ENCODE data around the gene C2CD5. TPM values are rescaled to one million over a fixed set of nuclear protein-coding genes. Genes with fewer than 3 reads are reported as not detected.

C2CD5 gene
- total and polyA plus RNA-seq, 4 donors: 13.4 to 81.2 (median 24.6) TPM

- H3K9ac ChIP-seq (ENCODE audit: insufficient read depth in 1 of 2, low read length in 2 of 2): no peak overlapping the region
- ATAC-seq (ENCODE audit: insufficient read depth, low FRiP score) (no peak), DNase-seq (no peak)
- no peak for TF ChIP-seq CTCF (IDR thresholded peaks at IDR 0.05; ENCODE audit: control extremely low read depth, extremely low read depth)
- peaks cover 0 to 8% (median 3%) of the 10 kb centered on the region in 4 donors for H3K36me3 ChIP-seq (ENCODE audit: control insufficient read depth in 4 of 4, insufficient read depth in 4 of 4, low read length in 4 of 4)
- peaks cover 0 to 28% (median 7%) of the 10 kb centered on the region in 5 donors for H3K4me1 ChIP-seq (ENCODE audit: control insufficient read depth in 5 of 5, insufficient read depth in 5 of 5, low read length in 5 of 5)
- no peaks in the 10 kb centered on the region for H3K9me3 ChIP-seq (ENCODE audit: control insufficient read depth in 4 of 4, insufficient read depth in 3 of 4, low read length in 3 of 4)
- H3K27ac ChIP-seq (ENCODE audit: low read depth in 1 of 2, low read length in 1 of 2): peak overlapping the region in 1 of 2 donors; percentile 45
- no peaks in the 10 kb centered on the region for H3K27me3 ChIP-seq (ENCODE audit: control insufficient read depth in 3 of 3, insufficient read depth in 3 of 3, low read length in 2 of 3)
- H3K4me3 ChIP-seq: no peak overlapping the region
- 84 to 88% methylated on average over 4 of the region's 4 CpGs for WGBS, 2 donors
These were observed 6.0 kb downstream of the C2CD5 start for GRCh38 chr12:22538311-22538710.

- WGBS, 2 donors: 70 to 79% methylated on average over 3 of the region's 3 CpGs
- no peak for TF ChIP-seq CTCF (IDR thresholded peaks at IDR 0.05; ENCODE audit: control extremely low read depth, extremely low read depth)
These were observed 7.3 kb downstream of the C2CD5 start for GRCh38 chr12:22536971-22537544.

GRCh38 chr12:22536346-22536945 lies 7.9 kb downstream of the C2CD5 start:
- H3K36me3 ChIP-seq (ENCODE audit: control insufficient read depth in 4 of 4, insufficient read depth in 4 of 4, low read length in 4 of 4): peaks cover 0 to 21% (median 10%) of the 10 kb centered on the region in 4 donors
- no peak overlapping the region for H3K27ac ChIP-seq (ENCODE audit: low read depth in 1 of 2, low read length in 1 of 2)
- H3K9me3 ChIP-seq (ENCODE audit: control insufficient read depth in 4 of 4, insufficient read depth in 3 of 4, low read length in 3 of 4): peaks cover 0 to under 1% (median 0%) of the 10 kb centered on the region in 4 donors
- no peak for ATAC-seq (ENCODE audit: insufficient read depth, low FRiP score)
- H3K4me1 ChIP-seq (ENCODE audit: control insufficient read depth in 5 of 5, insufficient read depth in 5 of 5, low read length in 5 of 5): peaks cover 0 to 27% (median 0%) of the 10 kb centered on the region in 5 donors
- H3K9ac ChIP-seq (ENCODE audit: insufficient read depth in 1 of 2, low read length in 2 of 2): no peak overlapping the region
- no peak overlapping the region for H3K4me3 ChIP-seq
- H3K27me3 ChIP-seq (ENCODE audit: control insufficient read depth in 3 of 3, insufficient read depth in 3 of 3, low read length in 2 of 3): no peaks in the 10 kb centered on the region
- no peak for TF ChIP-seq CTCF (IDR thresholded peaks at IDR 0.05; ENCODE audit: control extremely low read depth, extremely low read depth)
- 63 to 67% methylated on average over 2 of the region's 2 CpGs for WGBS, 2 donors
- peak in 2 of 3 donors; percentile 56 to 69 for DNase-seq

More at GRCh38 chr12:22536971-22537544, 7.3 kb downstream of the C2CD5 start:
- H3K9me3 ChIP-seq (ENCODE audit: control insufficient read depth in 4 of 4, insufficient read depth in 3 of 4, low read length in 3 of 4): no peaks in the 10 kb centered on the region
- H3K4me3 ChIP-seq: no peak overlapping the region
- DNase-seq (peak; percentile 21 to 78 (median 72)), ATAC-seq (ENCODE audit: insufficient read depth, low FRiP score) (no peak)
- H3K9ac ChIP-seq (ENCODE audit: insufficient read depth in 1 of 2, low read length in 2 of 2): no peak overlapping the region
- no peak overlapping the region for H3K27ac ChIP-seq (ENCODE audit: low read depth in 1 of 2, low read length in 1 of 2)
- peaks cover 0 to 15% (median 8%) of the 10 kb centered on the region in 4 donors for H3K36me3 ChIP-seq (ENCODE audit: control insufficient read depth in 4 of 4, insufficient read depth in 4 of 4, low read length in 4 of 4)
- no peaks in the 10 kb centered on the region for H3K27me3 ChIP-seq (ENCODE audit: control insufficient read depth in 3 of 3, insufficient read depth in 3 of 3, low read length in 2 of 3)
- peaks cover 0 to 27% (median 1%) of the 10 kb centered on the region in 5 donors for H3K4me1 ChIP-seq (ENCODE audit: control insufficient read depth in 5 of 5, insufficient read depth in 5 of 5, low read length in 5 of 5)
